HL-60 (cell line): ENCODE data around the gene LRRC15.

Source experiments
- POLR2AphosphoS5 ChIP-seq: IDR thresholded peaks from 2 replicates; pipeline ENCODE4 v1.6.1; 2012; ENCODE audit warnings: low read depth
- SPI1 ChIP-seq: IDR thresholded peaks from 2 replicates; pipeline ENCODE4 v1.6.1; 2012; ENCODE audit warnings: low read depth, mild to moderate bottlenecking, borderline replicate concordance
- TF ChIP-seq, protein P1 (sequence below): IDR thresholded peaks from one replicate; pipeline ENCODE4 v1.5.1; 2011; ENCODE audit warnings: low read length, control low read depth, inconsistent platforms; ENCODE audit not compliant: insufficient read depth

GRCh38 chr3:194392576-194392975 lies 23.0 kb upstream of the LRRC15 start:
- TF ChIP-seq, protein P1, sequence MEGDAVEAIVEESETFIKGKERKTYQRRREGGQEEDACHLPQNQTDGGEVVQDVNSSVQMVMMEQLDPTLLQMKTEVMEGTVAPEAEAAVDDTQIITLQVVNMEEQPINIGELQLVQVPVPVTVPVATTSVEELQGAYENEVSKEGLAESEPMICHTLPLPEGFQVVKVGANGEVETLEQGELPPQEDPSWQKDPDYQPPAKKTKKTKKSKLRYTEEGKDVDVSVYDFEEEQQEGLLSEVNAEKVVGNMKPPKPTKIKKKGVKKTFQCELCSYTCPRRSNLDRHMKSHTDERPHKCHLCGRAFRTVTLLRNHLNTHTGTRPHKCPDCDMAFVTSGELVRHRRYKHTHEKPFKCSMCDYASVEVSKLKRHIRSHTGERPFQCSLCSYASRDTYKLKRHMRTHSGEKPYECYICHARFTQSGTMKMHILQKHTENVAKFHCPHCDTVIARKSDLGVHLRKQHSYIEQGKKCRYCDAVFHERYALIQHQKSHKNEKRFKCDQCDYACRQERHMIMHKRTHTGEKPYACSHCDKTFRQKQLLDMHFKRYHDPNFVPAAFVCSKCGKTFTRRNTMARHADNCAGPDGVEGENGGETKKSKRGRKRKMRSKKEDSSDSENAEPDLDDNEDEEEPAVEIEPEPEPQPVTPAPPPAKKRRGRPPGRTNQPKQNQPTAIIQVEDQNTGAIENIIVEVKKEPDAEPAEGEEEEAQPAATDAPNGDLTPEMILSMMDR: no peak
- TF ChIP-seq POLR2AphosphoS5: no peak
- TF ChIP-seq SPI1: no peak
